Erythroblast (primary cell): Measurements from ENCODE around the gene TMIGD3.
A peak's percentile ranks its signal among the peaks of the same experiment; 100 is the strongest.

Experiments used
- DNase-seq, 2 experiments: peaks; one replicate each; lab custom pipeline; 2025; lab: John Stamatoyannopoulos, UW
- GATA1 ChIP-seq: IDR thresholded peaks from 2 replicates; pipeline ENCODE4 v1.6.1; 2011; ENCODE audit warnings: low read depth, mild to moderate bottlenecking, control low read depth, low read length, moderate library complexity
- POLR2A ChIP-seq: IDR thresholded peaks from 2 replicates; pipeline ENCODE4 v1.6.1; 2011; ENCODE audit warnings: mild to moderate bottlenecking, low read length

TMIGD3 gene

DNA sequence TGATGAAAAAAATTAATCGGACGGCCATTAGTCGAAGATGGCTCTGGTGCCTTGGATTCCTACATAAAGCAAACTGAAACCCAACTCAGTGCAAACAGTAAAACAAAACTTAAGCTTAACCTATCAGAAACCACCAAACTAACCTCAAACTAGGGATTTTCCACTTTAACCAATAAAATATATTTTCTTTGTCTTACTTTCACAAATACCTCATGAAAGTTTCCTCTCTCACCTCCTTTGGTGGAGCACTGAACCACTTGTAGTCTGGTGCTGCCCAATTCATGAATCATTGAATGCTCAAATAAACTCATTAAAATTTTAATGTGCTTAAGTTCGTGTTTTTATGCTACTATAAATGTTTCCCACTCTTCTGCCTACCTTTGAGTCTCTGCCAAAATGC is 7.0 kb downstream of the TMIGD3 start:
- no peak for DNase-seq
- no peak for TF ChIP-seq POLR2A
- no peak for TF ChIP-seq GATA1

DNA sequence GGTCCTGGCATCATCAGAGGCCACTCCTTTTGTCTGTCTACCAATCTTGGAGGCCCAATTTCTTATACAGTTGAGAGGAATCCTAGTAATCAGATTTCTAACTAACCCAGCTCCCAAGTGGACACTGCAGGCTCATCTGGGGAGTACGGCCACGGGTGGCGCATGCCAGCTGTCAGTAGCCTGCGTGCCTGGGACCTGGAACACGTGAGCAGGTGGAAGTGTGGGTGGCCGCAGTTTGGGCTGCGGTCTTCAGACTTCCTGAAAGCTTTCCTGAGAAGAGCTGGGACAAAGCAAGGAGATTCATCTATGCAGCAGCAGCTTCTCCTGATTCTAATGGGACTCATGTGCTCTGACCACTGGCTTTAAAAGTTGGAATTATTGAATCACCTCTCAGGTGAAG is 12.4 kb downstream of the TMIGD3 start:
- DNase-seq, result no peak
- TF ChIP-seq GATA1 (no peak), POLR2A (no peak)

DNA sequence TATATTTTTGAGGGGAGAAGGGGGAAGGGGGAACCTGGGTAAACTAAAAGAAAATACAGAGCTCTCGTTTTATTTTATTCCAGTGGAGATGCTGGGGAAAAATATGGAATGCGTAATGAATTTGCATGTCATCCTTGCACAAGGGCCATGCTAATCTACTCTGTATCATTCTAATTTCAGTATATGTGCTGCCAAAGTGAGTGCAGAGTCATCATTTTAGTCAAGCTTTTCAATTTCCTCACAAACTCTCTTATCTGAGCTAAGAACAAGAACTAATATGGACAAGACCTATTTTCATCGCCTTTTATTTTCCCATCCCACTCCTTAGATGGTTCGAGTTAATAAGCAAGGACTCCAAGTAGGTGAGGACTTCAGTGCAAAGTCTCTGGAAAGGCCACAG is 13.2 kb downstream of the TMIGD3 start:
- DNase-seq, result no peak

DNA sequence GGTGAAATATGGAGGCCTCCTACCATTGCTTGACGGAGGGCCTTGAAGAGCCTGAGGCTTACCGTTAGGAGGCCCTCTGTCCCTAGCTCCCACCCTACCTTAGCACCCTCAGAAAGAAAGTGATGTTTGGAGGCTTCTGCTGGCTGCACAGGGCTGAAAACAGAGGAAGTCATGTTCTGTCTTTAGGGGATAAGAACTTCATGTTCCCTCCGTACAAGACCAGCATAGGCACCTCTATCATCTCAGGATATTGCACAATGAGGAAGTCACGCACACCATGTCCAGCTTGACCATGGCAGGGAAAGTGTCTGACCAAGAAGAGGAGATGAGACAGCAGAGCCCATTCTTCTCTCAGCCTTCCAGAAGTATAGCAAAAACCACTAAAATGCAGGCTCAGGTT is 13.8 kb downstream of the TMIGD3 start:
- no peak for DNase-seq
- TF ChIP-seq GATA1 (no peak), POLR2A (no peak)

More for the DNA sequence above, 13.2 kb downstream of the TMIGD3 start:
- no peak for TF ChIP-seq GATA1
- no peak for TF ChIP-seq POLR2A

DNA sequence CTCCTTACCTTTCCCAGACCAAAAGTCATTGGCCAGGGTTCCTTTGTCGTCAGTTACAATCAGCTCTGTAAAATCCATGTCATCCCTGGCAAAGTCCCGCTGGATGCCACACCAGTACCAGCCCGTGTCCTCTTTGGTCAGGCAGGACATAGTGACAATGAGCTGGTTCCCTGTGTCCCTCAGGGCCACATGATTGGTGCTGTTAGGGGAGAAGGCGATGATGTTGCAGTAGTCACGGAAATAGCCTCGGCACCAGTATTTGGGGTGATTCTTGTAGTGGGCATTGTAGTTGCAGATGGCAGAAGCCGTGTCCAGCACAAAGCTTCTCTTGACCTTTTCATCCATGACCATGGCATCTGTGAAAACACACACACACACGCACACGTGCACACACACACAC is 14.8 kb downstream of the TMIGD3 start:
- no peak for DNase-seq
- no peak for TF ChIP-seq POLR2A
- no peak for TF ChIP-seq GATA1

DNA sequence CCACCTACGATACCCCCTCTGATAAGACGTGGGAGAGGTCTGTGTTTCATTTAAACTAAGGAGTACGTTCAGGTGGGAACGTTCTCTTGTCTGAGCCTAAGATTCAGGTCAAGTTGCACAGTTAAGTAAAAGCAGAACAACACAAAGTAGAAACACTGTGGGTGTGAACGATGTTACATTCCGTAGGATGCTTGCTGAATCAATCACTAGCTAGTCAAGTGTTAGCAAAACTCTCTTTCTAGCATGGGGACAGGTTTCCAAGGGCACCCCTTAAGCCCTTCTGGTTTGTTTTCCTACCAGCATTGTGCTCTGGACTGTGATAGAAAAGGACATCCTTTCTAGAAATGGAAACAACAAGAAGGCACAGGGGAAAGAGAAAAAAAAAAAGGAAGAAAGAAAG is 16.3 kb downstream of the TMIGD3 start:
- no peak for TF ChIP-seq POLR2A
- no peak for DNase-seq

DNA sequence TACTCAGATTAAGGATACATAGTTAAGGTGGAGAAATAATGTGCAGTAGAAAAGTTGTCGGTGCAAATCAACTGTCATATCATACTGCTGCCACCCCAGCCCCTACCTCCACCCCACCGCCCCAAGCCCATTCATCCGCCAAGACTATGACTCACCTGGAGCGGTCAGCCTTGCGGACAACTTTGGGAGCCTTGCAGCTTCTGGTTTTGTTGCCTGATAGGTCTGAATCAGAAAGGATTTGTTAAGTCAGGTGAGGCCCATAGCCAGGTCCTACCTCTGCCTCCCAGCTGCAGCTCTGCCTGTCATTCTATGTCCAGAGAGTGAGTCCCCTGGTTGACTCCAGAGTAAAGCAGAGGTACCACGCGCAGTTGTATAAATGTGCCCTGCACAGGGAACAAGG is 17.0 kb downstream of the TMIGD3 start:
- no peak for DNase-seq
- TF ChIP-seq POLR2A (no peak), GATA1 (no peak)

DNA sequence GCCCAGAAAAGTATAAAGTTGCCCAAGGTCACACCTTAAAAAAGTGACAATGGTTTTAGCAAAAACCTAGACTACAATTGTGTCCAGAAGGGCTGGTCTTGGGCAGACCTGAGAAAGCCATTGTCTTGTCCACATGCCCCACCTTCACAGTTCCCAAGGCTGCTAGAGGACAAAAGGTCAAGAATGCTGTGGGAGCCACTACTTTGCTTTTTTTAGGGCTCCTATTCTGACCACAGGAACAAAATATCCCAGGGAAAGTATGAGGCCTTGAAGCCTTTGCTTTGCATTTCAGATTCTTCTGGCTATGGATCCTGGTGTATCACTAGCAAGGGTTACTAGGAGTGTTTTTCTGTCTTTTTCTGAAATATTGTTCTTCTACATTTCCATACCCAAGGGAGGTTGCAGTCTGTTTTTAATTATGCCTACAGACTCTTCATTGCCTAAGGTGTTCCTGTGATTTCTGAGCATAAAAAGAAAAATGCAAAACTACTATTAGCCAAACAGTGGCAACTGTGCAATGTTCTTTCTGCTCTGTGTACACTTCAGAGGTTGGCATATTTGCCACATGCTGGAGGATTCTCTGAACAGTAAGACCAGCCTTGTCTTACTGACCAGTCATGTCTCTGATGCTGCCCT is 18.9 kb downstream of the TMIGD3 start:
- no peak for DNase-seq
- TF ChIP-seq POLR2A (no peak), GATA1 (no peak)

DNA sequence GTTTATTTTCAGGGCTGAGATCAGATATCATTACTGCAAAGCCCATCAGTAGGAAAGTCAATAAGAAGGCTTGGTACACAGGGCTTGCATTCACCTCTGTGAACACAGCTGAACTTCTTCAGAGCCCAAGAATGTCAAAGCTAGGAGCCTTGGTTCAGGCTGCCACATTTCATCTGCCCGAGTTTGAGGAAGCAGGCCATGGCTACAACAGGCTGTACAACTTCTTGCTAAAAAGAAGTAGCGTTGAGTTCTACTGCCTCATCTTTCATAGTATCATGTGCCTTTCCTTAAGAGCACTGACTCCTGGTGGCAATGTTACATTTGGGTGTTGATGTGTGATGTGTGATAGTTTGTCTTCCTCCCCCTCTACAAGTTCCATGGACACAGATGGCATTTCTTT is 19.6 kb downstream of the TMIGD3 start:
- DNase-seq, result no peak
- TF ChIP-seq POLR2A, result no peak
- TF ChIP-seq GATA1, result no peak

DNA sequence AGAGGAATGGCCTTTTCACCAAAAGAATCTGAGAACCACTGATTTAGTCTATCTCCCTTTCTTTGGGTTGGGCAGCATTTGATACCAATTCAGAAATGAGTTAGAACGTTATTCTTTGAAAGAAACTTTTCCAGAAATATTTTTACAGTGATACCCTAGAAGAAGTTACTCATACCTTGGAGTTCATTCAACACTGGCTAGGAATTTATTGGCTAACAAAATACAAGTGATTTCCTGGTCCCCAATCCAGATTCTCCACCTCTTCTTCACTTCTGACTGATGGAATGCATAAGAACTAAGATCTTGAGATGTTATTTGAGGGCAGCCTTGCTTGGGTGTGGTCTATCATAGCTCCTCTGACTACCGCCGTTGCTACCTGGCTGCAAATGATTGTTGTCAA is 20.3 kb downstream of the TMIGD3 start:
- no peak for DNase-seq
- no peak for TF ChIP-seq GATA1
- TF ChIP-seq POLR2A, result no peak

DNA sequence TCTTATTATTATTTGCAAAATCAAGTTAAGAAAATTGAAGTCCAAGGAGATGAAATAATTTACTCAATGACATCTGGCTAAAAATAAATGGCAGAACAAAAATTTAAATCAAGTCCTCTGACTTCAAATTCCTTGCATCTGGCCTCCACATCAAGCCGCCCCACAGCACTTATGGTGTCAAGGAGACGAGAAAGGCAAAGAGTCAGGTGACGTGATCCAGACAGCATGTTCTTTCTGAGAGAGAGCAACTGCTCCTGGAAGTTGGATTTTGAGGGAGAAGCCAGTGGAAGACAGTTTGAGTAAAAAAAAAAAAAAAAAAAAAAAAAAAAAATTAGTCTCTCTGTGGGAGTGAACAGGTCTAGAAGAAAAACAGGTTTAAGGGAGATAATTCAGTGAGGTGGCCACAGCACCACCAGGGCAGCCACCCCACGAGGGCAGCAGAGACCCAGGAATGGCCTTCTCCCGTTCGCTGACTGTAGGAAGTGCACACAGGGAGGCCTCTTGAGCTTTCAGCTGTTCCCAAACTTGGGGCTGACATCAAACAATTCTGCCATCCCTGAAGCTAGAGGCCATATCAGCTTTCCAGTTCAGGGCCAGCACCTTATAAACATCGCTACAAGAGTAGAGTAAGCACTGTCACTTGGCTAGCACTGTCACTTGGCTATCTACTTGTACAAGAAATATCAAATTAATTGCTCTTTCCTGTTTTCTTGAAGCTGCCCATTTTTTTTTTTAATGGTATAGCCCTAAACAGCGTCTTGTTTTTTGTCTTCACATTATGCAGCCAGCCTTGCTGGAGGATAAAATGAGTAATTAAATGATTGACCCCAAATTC is 21.8 kb downstream of the TMIGD3 start:
- no peak for TF ChIP-seq GATA1
- TF ChIP-seq POLR2A, result no peak
- DNase-seq, result peak; percentile 60 to 64

DNA sequence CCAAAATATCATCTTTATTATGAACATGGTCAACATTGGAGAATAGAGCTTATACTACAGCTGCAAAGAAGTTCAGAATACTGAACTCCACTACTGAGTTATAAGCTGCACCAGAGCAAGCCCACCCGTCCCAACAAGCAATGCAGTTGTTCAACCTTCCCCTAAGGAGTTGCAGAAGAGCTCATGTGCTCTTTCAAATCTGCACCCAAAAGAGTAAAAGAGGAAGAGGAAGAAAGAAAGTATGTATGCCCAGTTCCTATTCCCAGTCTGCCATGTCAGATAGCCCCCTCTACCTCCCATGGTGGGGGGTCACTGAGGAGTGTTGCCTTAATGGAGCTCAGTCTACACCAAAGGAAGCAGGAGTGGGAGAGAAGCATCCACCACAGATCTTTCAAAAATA is 22.8 kb downstream of the TMIGD3 start:
- TF ChIP-seq GATA1, result no peak
- TF ChIP-seq POLR2A, result no peak
- no peak for DNase-seq

DNA sequence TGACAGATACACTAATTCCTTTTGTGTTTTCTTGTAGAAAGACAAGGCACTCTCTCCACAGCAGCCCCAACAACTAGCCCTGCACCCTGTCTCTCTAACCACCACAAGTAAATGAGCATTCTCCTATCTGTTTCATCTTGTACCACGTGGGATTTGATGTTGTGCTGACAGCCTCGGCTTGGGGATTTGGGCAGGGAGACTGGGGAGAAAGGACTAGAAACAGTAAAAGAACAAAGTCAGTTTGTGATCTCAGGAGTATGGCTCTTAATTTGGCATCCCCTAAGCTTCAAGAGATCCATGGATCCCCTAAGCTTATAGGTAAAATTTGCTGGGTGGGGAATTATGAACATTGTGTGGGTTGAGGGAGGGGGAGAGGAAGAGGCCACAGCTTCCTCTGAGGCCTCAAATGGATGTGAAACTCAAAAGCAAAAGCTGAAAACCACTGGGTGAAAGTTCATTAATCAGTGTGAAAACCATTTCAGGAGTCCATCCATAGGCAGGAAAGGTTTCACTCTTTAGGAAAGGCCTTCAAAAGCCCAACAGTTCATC is 26.6 kb downstream of the TMIGD3 start:
- peak in 1 of 2 experiments; percentile 14 for DNase-seq
- TF ChIP-seq POLR2A (no peak), GATA1 (no peak)

DNA sequence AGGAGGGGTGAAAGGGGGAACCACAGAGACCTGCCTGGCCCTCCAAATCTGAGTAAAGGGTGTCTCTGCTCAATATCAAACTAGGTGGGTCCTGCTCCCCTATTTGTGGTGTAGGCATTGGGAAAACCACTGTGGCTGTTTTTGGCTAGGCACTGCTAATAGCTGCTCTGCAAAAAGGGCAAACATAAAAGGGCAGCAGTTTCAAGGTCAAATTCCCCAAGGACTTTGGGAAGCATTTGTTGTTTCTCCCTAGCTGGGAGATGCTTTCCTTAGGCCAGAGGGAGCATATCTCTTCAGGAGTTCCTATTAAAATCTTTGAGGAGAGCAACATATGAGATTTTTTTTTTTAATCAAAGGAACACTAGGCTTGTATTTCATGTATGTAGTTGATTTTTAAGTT is 27.2 kb downstream of the TMIGD3 start:
- no peak for DNase-seq

More for the DNA sequence above, 27.2 kb downstream of the TMIGD3 start:
- TF ChIP-seq POLR2A (no peak), GATA1 (no peak)
